Keratinocyte (primary cell): ENCODE data around the gene KIF21A.

Experiments
- CTCF ChIP-seq, 3 experiments: IDR thresholded peaks in 1 of 3; conservative IDR thresholded peaks in 1 of 3; optimal IDR thresholded peaks in 1 of 3; 2 replicates in 2 of 3; 3 replicates in 1 of 3; pipeline versions ENCODE3 to v1.5.1; 2011; ENCODE audit warnings: low read length in 3 of 3, mild to moderate bottlenecking in 3 of 3, moderate library complexity in 2 of 3, control low read depth in 1 of 3, inconsistent platforms in 1 of 3; ENCODE audit not compliant: insufficient read depth in 2 of 3; ENCODE audit errors: extremely low read depth in 1 of 3
- EZH2 ChIP-seq: IDR thresholded peaks from one replicate; pipeline ENCODE4 v1.6.1; 2012; ENCODE audit warnings: inconsistent platforms, mild to moderate bottlenecking, low read length, moderate library complexity

GRCh38 chr12:39269492-39269891 lies 173.4 kb downstream of the KIF21A start:
- TF ChIP-seq CTCF (optimal IDR thresholded peaks at IDR 0.05 in 1 of 3, IDR thresholded peaks at IDR 0.05 in 1 of 3, conservative IDR thresholded peaks at IDR 0.05 in 1 of 3; ENCODE audit: extremely low read depth in 1 of 3, insufficient read depth in 2 of 3, low read length in 3 of 3) (no peak), EZH2 (no peak)
